GM12892 (cell line): ENCODE data around the gene ZNF70.

ENCODE experiments used
- POLR2A ChIP-seq: IDR thresholded peaks from 2 replicates; pipeline ENCODE4 v1.6.1; 2011; ENCODE audit warnings: low read depth, low read length, control low read depth
- POLR2AphosphoS5 ChIP-seq: IDR thresholded peaks from 2 replicates; pipeline ENCODE4 v1.6.1; 2011; ENCODE audit warnings: low read depth, low read length, control low read depth

GRCh38 chr22:23783265-23784150, 32.6 kb upstream of the ZNF70 start:
- no peak for TF ChIP-seq POLR2A
- TF ChIP-seq POLR2AphosphoS5 = no peak
